ENCODE measurements around the gene C5orf63.
A peak's percentile ranks its signal among the peaks of the same experiment; 100 is the strongest.
"Not testable (repeated sequence)": the region's sequence is repeated elsewhere in the genome, so short reads cannot be mapped to it uniquely, and the experiment has no call there.

Gene C5orf63

GRCh38 chr5:127030259-127031146 lies 42.8 kb downstream of the C5orf63 start, which contains the start of gene MARCHF3:
TSS of gene MARCHF3 (minus strand) at chr5:127030558. CDS start at chr5:126918171, 112,387 bp downstream.
- peak; percentile 83 for DNase-seq

GRCh38 chr5:127029581-127030258 lies 43.6 kb downstream of the C5orf63 start:
- DNase-seq, result peak; percentile 71

GRCh38 chr5:127028822-127029457 lies 44.4 kb downstream of the C5orf63 start:
- DNase-seq, result peak; percentile 21

GRCh38 chr5:127027539-127027938 lies 45.8 kb downstream of the C5orf63 start:
- no peak for DNase-seq

GRCh38 chr5:127026166-127026565 lies 47.1 kb downstream of the C5orf63 start:
- DNase-seq, result no peak

GRCh38 chr5:127025467-127025866 lies 47.8 kb downstream of the C5orf63 start:
- DNase-seq, result no peak

GRCh38 chr5:127024821-127025220 lies 48.5 kb downstream of the C5orf63 start:
- no peak for DNase-seq

GRCh38 chr5:127023552-127024191 lies 49.6 kb downstream of the C5orf63 start:
- not testable (repeated sequence) for DNase-seq

- no peak for DNase-seq
Measured at GRCh38 chr5:127022846-127023245, 50.5 kb downstream of the C5orf63 start.

GRCh38 chr5:127019928-127020327 lies 53.4 kb downstream of the C5orf63 start:
- no peak for DNase-seq

- DNase-seq, result not testable (repeated sequence)
Measured at GRCh38 chr5:127016722-127017121, 56.6 kb downstream of the C5orf63 start.

GRCh38 chr5:127015716-127016115 lies 57.6 kb downstream of the C5orf63 start:
- DNase-seq, result no peak

GRCh38 chr5:127014573-127014972 lies 58.7 kb downstream of the C5orf63 start:
- no peak for DNase-seq

- no peak for DNase-seq
Measured at GRCh38 chr5:127013407-127013806, 59.9 kb downstream of the C5orf63 start.

- DNase-seq, result no peak
Measured at GRCh38 chr5:127012916-127013315, 60.4 kb downstream of the C5orf63 start.

GRCh38 chr5:127011961-127012644 lies 61.2 kb downstream of the C5orf63 start:
- DNase-seq, result no peak

- DNase-seq, result no peak
Measured at GRCh38 chr5:127011153-127011552, 62.1 kb downstream of the C5orf63 start.

GRCh38 chr5:127010362-127010761 lies 62.9 kb downstream of the C5orf63 start:
- no peak for DNase-seq

- no peak for DNase-seq
Measured at GRCh38 chr5:127009784-127010183, 63.5 kb downstream of the C5orf63 start.

- no peak for DNase-seq
Measured at GRCh38 chr5:127008300-127008975, 64.9 kb downstream of the C5orf63 start.

GRCh38 chr5:127007522-127007921 lies 65.8 kb downstream of the C5orf63 start:
- no peak for DNase-seq

GRCh38 chr5:127006744-127007143 lies 66.6 kb downstream of the C5orf63 start:
- DNase-seq, result no peak

Data from NCI-H1092 treated with DMSO at 0.1 percent for 48 hours (cell line).